ENCODE results near the gene GFI1B.
A peak's percentile ranks its signal among the peaks of the same experiment; 100 is the strongest.

Gene GFI1B

DNA sequence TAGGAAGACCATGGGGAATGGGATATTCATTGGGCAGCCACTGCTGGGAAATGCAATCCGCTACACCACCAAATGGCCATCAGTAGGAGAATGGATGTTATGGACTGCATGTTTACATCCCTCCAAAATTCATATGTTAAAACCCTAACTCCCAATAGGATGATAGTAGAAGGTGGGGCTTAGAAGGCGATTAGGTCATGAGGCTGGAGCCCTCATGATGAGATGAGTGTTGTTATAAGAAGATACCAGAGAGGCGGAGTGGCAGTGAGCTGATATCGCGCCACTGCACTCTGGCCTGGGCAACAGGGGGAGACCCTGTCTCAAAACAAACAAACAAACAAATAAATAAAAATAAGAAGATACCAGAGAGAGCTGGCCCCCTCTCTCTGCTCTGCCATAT lies 36.2 kb downstream of the GFI1B start:
- DNase-seq, result no peak

DNA sequence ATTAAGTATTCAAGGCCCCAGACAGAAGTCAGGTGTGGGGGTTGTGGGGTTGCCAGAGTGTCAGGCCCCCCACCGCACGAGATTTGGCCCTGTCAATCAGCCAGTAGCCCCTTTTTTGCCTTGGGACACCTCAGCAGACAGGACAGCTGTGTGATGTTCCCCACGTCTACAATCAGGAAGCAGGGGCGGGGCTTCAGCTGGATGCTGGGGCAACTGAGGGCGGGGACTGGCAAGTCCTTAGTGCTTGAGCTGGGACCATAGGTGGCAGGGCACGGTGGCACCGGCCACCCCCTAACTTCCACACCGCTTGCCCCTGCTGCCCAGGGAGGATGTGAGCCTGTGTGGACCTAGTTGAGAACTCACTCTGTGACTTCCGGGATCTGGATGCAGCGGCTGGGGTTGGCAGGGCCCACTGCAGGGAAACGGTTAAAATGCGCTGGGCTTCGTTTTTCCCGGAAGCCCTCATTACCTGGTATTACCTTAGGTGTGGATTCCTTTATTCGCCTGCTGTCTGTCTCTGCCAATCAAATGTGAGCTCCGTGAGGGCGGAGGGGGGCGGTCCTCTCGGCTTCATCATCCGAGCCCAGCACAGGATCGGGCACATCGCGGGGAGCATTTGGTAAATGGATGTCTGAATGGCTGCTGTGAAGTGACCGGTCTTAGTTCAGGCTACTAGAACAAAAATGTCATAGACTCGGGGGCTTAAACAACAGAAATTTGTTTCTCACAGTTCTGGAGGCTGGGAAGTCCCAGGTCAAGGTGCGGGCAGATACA lies 44.8 kb downstream of the GFI1B start:
- DNase-seq, result peak; percentile 46 to 62 (median 55)

DNA sequence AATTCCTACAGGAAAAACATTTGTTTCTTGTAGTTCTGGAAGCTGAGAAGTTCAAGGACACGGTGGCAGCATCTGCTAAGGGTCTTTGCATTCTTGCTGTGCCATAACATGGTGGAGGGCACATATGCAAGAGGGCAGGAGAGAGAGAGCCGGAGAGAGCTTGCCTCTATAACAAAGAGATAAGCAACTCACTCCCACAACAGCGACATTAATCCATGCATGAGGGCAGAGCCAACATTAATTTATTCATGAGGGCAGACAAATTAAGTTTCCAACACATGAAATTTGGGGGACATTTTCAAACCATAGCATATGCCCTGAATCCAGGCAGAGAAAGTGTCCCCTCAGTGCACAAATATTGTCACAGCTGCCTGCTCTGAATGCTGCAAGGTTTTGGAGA lies 47.9 kb downstream of the GFI1B start:
- no peak for DNase-seq

DNA sequence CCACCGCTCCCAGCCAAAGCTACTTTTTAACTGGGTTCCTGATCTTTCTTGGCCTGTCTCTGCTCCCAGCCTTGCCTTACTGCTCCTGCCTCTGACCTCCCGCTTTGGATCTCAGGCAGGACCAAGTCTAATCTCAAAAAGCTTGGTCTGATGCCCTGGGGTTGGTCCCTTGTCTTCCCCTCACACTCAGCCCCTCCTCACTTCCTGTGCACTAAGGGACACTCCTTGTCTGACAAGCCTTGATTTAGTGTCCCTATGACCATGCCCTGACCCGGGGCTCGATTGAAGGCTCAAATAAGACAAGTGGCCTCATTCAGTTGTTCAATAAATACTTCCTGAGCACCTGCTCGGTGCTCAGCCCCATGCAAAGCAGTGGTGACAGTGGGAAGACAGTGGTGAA lies 48.6 kb downstream of the GFI1B start:
- DNase-seq, result no peak

DNA sequence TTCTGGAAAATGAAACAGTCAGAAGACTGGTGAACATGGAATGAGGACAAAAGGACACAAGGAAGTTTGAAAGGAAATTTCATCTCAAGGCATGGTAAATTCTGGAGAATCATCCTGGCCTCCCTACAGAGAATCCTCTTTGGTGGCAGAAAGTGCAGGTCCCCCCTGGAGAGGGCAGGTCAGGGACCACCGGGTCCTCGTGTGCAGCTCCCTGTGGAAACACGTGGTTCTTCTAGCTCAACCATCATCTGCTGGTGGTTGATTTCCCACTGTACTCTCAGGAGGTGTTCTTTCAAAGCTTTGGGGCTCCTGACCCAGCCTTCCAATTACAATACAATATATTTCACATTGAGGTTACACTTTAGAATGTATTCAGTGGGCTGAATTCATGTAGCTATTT lies 49.7 kb downstream of the GFI1B start:
- no peak for DNase-seq

DNA sequence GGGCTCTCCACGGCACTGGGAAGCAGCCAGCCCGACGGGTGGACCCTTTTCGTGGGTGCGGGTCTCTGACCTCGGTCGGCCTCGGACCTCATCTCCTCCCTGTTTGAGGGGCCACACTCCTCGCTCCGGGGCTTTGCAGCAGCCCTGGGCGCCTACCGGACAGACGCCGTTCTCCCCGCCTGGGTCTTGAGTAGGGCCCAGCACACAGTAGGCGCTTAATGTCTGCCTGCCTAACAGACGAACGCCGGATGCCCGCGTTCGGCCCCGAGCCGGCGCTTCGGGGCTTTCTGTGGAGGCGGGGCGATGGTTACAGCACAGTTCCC lies 51.5 kb downstream of the GFI1B start:
- DNase-seq, result no peak

DNA sequence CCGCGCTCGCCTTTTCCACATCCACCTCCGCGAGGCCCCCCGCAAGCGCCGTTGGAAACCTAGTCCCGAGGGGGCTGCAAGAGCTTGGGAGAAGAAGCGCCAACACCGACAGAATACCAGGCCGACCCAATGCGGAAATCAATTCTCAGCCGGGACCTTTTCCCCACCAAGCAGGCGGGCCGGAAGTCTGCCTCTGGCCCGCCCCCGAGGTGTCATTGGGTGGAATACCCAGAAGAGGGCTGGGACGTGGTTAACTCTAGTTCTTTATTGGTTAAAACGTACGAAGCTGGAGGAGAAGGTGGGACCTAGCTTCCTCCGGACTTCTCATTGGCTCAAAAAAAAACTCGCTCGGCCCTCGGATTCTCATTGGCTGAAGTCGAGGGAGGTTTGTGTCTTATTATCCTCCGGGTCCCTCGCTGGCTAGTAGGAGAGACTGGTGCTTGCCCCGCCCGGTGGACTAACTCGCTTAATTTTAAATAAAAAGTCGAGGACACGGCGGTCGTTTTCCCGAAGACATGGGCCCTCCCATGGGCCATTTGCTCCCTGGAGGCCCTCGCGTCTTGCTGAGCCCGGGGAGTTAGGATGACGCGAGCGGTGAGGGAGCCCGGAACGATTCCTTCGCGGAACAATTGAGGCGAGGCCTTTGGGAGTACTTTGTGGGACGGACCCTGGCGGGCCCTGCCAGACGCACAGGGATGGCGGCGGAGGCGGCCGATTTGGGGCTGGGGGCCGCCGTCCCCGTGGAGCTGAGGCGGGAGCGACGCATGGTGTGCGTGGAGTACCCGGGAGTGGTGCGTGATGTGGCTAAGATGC lies 52.0 kb downstream of the GFI1B start, which contains the start of gene GTF3C5:
Gene GTF3C5, plus strand, starts transcription at position 681 of the 813 bp plus-strand sequence. Its CDS starts 15 bp downstream, at position 696.
- peak; percentile 97 to 100 (median 98) for DNase-seq

DNA sequence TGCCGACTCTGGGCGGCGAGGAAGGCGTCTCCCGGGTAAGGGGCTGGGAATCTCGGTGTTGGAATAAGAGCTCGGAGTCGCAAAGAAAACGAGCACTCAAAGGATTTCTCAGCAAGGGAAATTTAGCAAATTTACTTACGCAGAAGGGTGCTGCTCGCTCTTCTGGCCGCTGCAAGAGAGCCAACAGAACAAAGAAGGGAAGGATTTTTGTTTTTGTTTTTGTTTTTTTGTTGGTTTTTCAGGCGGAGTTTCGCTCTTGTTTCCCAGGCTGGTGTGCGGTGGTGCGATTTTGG lies 52.6 kb downstream of the GFI1B start:
- DNase-seq, result no peak

DNA sequence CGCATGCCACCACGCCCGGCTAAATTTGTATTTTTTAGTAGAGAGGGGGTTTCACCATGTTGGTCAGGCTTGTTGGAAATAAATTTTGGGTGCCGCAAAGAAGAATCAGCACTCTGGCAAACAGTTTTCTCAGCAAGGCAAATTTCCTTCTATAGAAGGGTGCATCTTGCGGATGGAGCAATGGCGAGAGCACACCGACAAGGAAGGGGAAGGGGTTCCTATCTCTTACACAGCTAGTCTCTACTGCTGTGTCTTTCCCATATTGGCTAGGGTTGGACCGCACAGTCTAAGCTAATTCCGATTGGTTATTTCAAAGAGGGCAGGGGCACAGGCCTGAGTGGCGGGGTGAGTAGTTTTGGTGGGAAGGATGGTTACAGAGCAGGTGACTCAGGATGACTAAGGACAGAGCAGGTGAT lies 53.0 kb downstream of the GFI1B start:
- DNase-seq, result no peak

DNA sequence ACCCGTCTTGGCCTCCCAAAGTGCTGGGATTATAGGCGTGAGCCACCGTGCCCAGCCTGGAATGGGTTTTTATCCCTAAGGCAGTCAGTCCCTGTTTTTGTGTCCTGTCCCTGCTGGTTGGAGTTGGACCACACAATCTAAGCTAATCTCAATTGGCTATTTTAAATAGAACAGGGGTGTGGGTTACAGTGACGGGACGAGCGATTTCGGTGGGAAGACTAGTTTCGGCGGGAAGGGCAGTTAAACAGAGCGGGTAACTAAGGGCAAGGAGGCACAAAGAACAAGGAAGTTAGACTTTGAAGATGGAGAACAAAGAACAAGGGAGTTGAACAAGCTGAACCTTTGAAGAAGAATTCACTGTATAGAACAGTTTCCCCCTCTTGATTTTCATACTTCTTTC lies 53.7 kb downstream of the GFI1B start:
- no peak for DNase-seq

DNA sequence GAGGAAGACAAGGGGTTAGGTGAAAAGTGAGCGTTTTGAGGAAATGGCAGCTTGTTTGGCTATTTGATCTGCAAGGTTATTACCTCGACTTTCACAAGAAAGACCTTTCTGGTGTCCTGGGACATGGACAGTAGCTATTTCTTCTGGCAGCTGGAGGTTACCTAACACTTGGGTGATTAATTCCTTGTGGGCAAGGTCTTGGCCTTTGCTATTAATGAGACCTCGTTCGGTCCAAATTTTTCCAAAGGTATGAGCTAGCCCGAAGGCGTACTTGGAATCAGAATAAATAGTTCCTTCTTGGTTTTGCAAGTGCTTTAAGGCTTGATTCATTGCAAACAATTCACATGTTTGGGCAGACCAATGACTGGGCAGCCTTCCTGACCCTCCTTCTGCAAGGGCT lies 57.2 kb downstream of the GFI1B start:
- DNase-seq, result no peak

DNA sequence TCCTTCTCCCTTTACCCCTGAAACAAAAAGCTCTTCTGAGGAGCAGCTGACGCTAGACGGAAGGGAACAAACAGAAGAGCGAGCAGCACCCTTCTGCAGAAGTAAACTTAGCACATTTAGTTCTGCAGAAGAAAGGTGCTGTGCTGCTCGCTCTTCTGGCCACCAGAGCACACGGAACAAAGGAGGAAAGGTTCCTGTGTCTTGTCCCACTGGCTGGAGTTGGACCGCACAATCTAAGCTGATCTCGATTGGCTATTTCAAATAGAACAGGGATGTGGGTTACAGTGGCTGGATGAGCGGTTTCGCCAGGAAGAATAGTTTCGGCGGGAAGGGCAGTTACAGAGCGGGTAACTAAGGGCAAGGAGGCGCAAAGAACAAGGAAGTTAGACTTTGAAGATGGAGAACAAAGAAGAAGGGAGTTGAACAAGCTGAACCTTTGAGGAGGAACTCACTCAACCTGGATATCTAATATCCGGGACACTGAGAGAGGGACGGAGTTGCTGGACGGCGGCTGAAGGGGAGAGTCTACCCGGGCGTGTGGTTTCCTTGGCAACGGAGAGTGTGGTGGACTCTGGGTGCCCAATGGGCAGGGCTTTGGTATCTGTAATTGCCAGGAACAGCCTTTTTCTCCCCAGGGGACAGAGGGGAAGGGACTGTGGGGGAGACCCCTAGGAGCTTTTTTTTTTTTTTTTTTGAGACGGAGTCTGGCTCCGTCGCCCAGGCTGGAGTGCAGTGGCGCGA lies 59.5 kb downstream of the GFI1B start:
- DNase-seq, result no peak

DNA sequence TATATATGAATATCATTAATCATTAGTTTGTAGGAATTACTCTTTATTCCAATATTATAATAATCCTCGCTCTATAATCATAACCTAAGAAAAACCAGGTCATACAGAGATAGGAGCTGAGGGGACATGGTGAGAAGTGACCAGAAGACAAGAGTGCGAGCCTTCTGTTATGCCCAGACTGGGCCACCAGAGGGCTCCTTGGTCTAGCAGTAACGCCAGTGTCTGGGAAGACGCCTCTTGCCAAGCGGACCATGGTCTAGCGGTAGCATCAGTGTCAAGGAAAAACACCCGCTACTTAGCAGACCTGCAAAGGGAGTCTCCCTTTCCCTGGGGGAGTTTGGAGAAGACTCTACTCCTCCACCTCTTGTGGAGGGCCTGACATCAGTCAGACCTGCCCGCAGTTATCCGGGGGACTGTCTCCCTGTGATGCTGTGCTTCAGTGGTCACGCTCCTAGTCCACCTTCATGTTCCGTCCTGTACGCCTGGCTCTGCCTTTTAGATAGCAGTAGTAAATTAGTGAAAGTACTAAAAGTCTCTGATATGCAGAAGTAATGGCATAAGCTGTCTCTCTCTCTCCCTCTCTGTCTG lies 62.5 kb downstream of the GFI1B start:
- peak; percentile 38 to 59 (median 40) for DNase-seq

Data from suppressor macrophage treated with lipopolysaccharide for 1 hour (primary cell).